Trophoblast cell (in vitro differentiated cells and primary cell): ENCODE measurements around the gene GRIN3A.

Experiments used
- DNase-seq, 2 donors: peaks; one replicate each; pipeline ENCODE4 v3.0.0-alpha.2; 2016
- H2AFZ ChIP-seq: 2 replicates; pipeline ENCODE4 v1.6.1; 2013; ENCODE audit warnings: low read length, moderate library complexity, mild to moderate bottlenecking; ENCODE audit not compliant: insufficient read depth, poor library complexity
- H2AK5ac ChIP-seq: 2 replicates; pipeline ENCODE4 v1.6.1; 2013; ENCODE audit warnings: mild to moderate bottlenecking, low read length
- H2BK120ac ChIP-seq: 2 replicates; pipeline ENCODE4 v1.6.1; 2013; ENCODE audit warnings: low read length, mild to moderate bottlenecking, moderate library complexity; ENCODE audit not compliant: insufficient read depth, poor library complexity
- H2BK12ac ChIP-seq: 2 replicates; pipeline ENCODE4 v1.6.1; 2013; ENCODE audit warnings: mild to moderate bottlenecking, low read length, moderate library complexity
- H2BK5ac ChIP-seq: 2 replicates; pipeline ENCODE4 v1.6.1; 2013; ENCODE audit warnings: low read length, low read depth, moderate library complexity, mild to moderate bottlenecking; ENCODE audit not compliant: poor library complexity
- H3K14ac ChIP-seq: 2 replicates; pipeline ENCODE4 v1.6.1; 2013; ENCODE audit warnings: mild to moderate bottlenecking, low read length
- H3K18ac ChIP-seq: 2 replicates; pipeline ENCODE4 v1.6.1; 2013; ENCODE audit warnings: mild to moderate bottlenecking, low read length
- H3K23ac ChIP-seq: 2 replicates; pipeline ENCODE4 v1.6.1; 2013; ENCODE audit warnings: low read length
- H3K27ac ChIP-seq: 2 replicates; pipeline ENCODE4 v1.5.1; 2013; ENCODE audit warnings: low read depth, mild to moderate bottlenecking, inconsistent platforms, low read length, moderate library complexity
- H3K27me3 ChIP-seq: 2 replicates; pipeline ENCODE4 v1.6.1; 2013; ENCODE audit warnings: inconsistent platforms, mild to moderate bottlenecking, low read length, moderate library complexity; ENCODE audit not compliant: insufficient read depth
- H3K36me3 ChIP-seq, 2 experiments: 1 replicate in 1 of 2; 2 replicates in 1 of 2; pipeline ENCODE4 v1.6.1; 2013; ENCODE audit warnings: low read length in 2 of 2, mild to moderate bottlenecking in 2 of 2, moderate library complexity in 1 of 2; ENCODE audit not compliant: insufficient read depth in 2 of 2, control insufficient read depth in 1 of 2
- H3K4ac ChIP-seq: 2 replicates; pipeline ENCODE4 v1.6.1; 2013; ENCODE audit warnings: low read depth, mild to moderate bottlenecking, low read length, moderate library complexity
- H3K4me1 ChIP-seq, 2 experiments: 1 replicate in 1 of 2; 2 replicates in 1 of 2; pipeline ENCODE4 v1.6.1; 2013; ENCODE audit warnings: low read length in 2 of 2, mild to moderate bottlenecking in 2 of 2, moderate library complexity in 1 of 2; ENCODE audit not compliant: insufficient read depth in 2 of 2, control insufficient read depth in 1 of 2
- H3K4me2 ChIP-seq: 2 replicates; pipeline ENCODE4 v1.6.1; 2013; ENCODE audit warnings: inconsistent platforms, mild to moderate bottlenecking, low read length, moderate library complexity
- H3K4me3 ChIP-seq: 2 replicates; pipeline ENCODE4 v1.5.1; 2013; ENCODE audit warnings: mild to moderate bottlenecking, low read depth, low read length, inconsistent platforms
- H3K79me1 ChIP-seq: one replicate; pipeline ENCODE4 v1.6.1; 2013; ENCODE audit warnings: low read length
- H3K79me2 ChIP-seq: 2 replicates; pipeline ENCODE4 v1.6.1; 2013; ENCODE audit warnings: low read length, mild to moderate bottlenecking; ENCODE audit not compliant: control insufficient read depth, insufficient read depth, poor library complexity
- H3K9ac ChIP-seq: 2 replicates; pipeline ENCODE4 v1.6.1; 2013; ENCODE audit warnings: mild to moderate bottlenecking, low read length
- H3K9me3 ChIP-seq: 2 replicates; pipeline ENCODE4 v1.6.1; 2013; ENCODE audit warnings: low read depth, mild to moderate bottlenecking, control low read depth, inconsistent platforms, low read length; ENCODE audit not compliant: insufficient read depth
- H4K12ac ChIP-seq: 2 replicates; pipeline ENCODE4 v1.6.1; 2013; ENCODE audit warnings: low read depth, mild to moderate bottlenecking, low read length, moderate library complexity
- H4K8ac ChIP-seq: 2 replicates; pipeline ENCODE4 v1.6.1; 2013; ENCODE audit warnings: low read depth, mild to moderate bottlenecking, low read length, moderate library complexity
- H4K91ac ChIP-seq: one replicate; pipeline ENCODE4 v1.6.1; 2013; ENCODE audit warnings: low read depth, mild to moderate bottlenecking, low read length, moderate library complexity
- WGBS: extraction: QIAGEN DNeasy Blood & Tissue Kit; methylation state at CpG from one replicate; pipeline ENCODE4 v1.1.7; 2013; ENCODE audit warnings: missing lambda C conversion rate; ENCODE audit not compliant: insufficient read length, insufficient coverage; ENCODE audit errors: extremely low coverage; 5-methylcytosine and 5-hydroxymethylcytosine counted together

The GRIN3A gene

DNA sequence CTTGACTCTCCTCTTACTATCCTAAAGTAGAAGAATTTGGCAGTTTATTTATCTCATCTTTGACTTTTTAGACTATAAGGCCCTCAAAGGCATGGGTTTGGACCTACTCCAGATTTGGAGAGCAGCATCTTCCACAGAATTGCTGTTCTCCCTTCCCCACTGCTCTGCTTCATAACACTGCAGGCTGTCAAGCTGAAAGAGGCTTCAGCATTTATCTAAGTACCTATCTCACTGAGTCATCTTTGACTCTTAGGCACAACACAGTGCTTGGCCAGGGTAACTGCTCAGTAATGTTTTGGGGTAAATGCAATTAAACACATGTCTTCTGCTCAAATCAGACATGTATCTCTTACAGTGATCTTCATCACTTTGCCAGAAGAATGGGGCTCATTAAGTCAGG, 60.6 kb downstream of the GRIN3A start:
- Histone ChIP-seq H3K79me2 (no peaks in the 10 kb centered on the region), H2BK12ac (no peak overlapping the region), H3K4me3 (no peak overlapping the region), H4K8ac (no peak overlapping the region), H4K12ac (no peak overlapping the region), H3K18ac (no peak overlapping the region), H3K27ac (no peak overlapping the region), H3K4me2 (no peak overlapping the region), H3K23ac (no peak overlapping the region), H3K36me3 (no peaks in the 10 kb centered on the region), H2AK5ac (no peak overlapping the region), H4K91ac (no peak overlapping the region), H3K4me1 (no peaks in the 10 kb centered on the region), H3K14ac (no peak overlapping the region), H2BK120ac (no peak overlapping the region), H3K9me3 (no peaks in the 10 kb centered on the region), H3K79me1 (no peaks in the 10 kb centered on the region), H3K4ac (no peak overlapping the region), H2AFZ (no peak overlapping the region), H3K27me3 (no peaks in the 10 kb centered on the region), H3K9ac (no peak overlapping the region), H2BK5ac (no peak overlapping the region)
- peak in 1 of 2 donors; percentile 7 for DNase-seq

DNA sequence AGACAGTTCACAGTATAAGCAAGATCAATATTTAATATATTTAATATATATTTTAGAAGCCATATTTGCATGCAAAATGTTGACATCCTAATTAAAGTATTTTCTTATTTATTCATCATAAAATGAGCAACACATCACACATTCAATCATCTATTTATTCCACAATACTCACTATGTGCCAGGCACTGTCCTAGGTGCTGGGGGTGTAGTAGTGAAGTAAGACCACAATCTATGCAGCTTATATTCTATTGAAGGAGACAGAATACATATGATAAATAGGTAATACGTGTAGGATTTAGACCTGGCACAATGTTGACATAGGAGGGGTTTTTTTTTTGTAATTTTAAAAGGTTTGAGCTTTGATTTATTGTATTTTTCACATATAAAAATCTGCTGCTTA, 63.1 kb downstream of the GRIN3A start:
- Histone ChIP-seq H3K79me2 (no peaks in the 10 kb centered on the region), H3K18ac (no peak overlapping the region), H3K27me3 (no peaks in the 10 kb centered on the region), H3K4me2 (no peak overlapping the region), H2BK5ac (no peak overlapping the region), H2AK5ac (no peak overlapping the region), H3K4me3 (no peak overlapping the region), H3K9me3 (no peaks in the 10 kb centered on the region), H3K27ac (no peak overlapping the region), H3K14ac (no peak overlapping the region), H3K23ac (no peak overlapping the region), H3K79me1 (no peaks in the 10 kb centered on the region), H4K8ac (no peak overlapping the region), H2BK120ac (no peak overlapping the region), H3K4ac (no peak overlapping the region), H3K36me3 (no peaks in the 10 kb centered on the region), H2BK12ac (no peak overlapping the region), H4K12ac (no peak overlapping the region), H3K4me1 (no peaks in the 10 kb centered on the region), H3K9ac (no peak overlapping the region), H4K91ac (no peak overlapping the region), H2AFZ (no peak overlapping the region)
- WGBS, result no CpG with 5 or more reads among the region's 1 CpG
- DNase-seq, result no peak

DNA sequence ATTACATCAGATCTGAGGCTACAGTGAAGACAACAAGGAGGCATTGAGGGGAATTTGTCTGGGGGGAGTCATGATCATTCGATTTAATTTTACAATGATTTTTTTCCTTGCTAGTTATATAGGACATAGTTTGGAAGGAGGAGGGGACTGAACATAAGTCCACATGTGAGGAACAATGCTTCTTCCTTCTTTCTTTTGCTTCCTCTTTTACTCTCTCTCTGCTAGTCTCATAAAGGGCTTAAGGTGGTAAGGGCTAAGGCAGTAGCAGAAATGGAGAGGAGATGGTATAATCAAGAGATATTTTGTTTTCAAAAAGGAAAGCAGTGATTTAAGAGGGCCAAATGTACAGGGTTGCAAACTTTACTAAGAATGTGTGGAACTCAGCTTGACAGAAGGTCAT, 64.3 kb downstream of the GRIN3A start:
- Histone ChIP-seq H3K18ac (no peak overlapping the region), H3K4me3 (no peak overlapping the region), H3K79me2 (no peaks in the 10 kb centered on the region), H3K4me1 (no peaks in the 10 kb centered on the region), H2BK12ac (no peak overlapping the region), H2BK5ac (no peak overlapping the region), H3K4ac (no peak overlapping the region), H3K27me3 (no peaks in the 10 kb centered on the region), H3K9me3 (no peaks in the 10 kb centered on the region), H3K79me1 (no peaks in the 10 kb centered on the region), H4K91ac (no peak overlapping the region), H2BK120ac (no peak overlapping the region), H2AK5ac (no peak overlapping the region), H3K4me2 (no peak overlapping the region), H3K23ac (no peak overlapping the region), H3K27ac (no peak overlapping the region), H4K12ac (no peak overlapping the region), H3K36me3 (no peaks in the 10 kb centered on the region), H2AFZ (no peak overlapping the region), H3K14ac (no peak overlapping the region), H3K9ac (no peak overlapping the region), H4K8ac (no peak overlapping the region)
- DNase-seq, result no peak
- no CpG with 5 or more reads among the region's 1 CpG for WGBS

DNA sequence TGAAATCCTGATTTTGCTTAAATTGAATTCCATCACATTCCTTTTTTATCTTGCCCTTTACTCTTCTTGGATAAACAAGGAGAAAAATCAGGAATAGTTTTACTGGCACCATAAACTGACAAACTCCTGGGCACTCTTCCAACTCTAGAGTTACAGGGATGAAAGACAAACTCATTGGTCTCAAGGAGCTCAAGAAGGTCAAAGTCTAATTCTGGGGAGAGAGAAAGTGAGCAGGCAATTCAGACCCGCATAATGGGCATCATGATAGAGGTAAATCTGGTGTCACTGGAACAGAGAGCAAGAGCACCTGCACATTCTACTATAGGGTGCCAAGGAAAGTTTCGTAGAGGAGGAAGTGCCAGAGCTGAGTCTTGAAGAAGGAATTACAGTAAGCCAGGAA, 64.8 kb downstream of the GRIN3A start:
- Histone ChIP-seq H2BK5ac (no peak overlapping the region), H3K27me3 (no peaks in the 10 kb centered on the region), H4K12ac (no peak overlapping the region), H3K14ac (no peak overlapping the region), H2BK12ac (no peak overlapping the region), H3K4me1 (no peaks in the 10 kb centered on the region), H4K8ac (no peak overlapping the region), H2AK5ac (no peak overlapping the region), H3K4ac (no peak overlapping the region), H3K4me2 (no peak overlapping the region), H2AFZ (no peak overlapping the region), H2BK120ac (no peak overlapping the region), H3K79me1 (no peaks in the 10 kb centered on the region), H3K79me2 (no peaks in the 10 kb centered on the region), H3K18ac (no peak overlapping the region), H3K9me3 (no peaks in the 10 kb centered on the region), H3K36me3 (no peaks in the 10 kb centered on the region), H3K23ac (no peak overlapping the region), H3K4me3 (no peak overlapping the region), H4K91ac (no peak overlapping the region), H3K9ac (no peak overlapping the region), H3K27ac (no peak overlapping the region)
- no CpG with 5 or more reads among the region's 2 CpGs for WGBS
- no peak for DNase-seq

DNA sequence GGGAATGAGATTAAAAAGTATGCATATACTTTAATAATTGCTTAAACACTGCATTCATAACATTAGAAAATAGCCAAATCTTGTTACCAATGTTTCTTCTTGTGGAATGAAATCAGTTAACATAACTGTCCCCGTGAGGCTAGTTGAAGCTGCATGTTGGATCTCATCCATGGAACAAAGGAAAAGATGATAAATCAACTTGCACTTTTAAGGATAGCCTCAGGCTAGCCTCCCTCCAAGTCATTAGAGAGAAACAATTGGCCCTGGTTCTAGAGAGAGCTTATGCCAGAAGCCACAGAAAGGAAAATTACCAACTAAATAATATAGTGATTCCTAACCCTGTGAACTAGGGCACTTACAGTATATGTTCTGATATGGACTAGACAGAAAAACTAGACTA, 66.9 kb downstream of the GRIN3A start:
- no peak for DNase-seq
- no peak overlapping the region for H3K9ac ChIP-seq
- H2BK5ac ChIP-seq, result no peak overlapping the region
- no peaks in the 10 kb centered on the region for H3K36me3 ChIP-seq
- H3K4me1 ChIP-seq, result no peaks in the 10 kb centered on the region
- no peaks in the 10 kb centered on the region for H3K79me1 ChIP-seq
- no peak overlapping the region for H4K8ac ChIP-seq
- H3K4me3 ChIP-seq, result no peak overlapping the region
- no peak overlapping the region for H3K4me2 ChIP-seq
- no peak overlapping the region for H2BK12ac ChIP-seq
- H3K79me2 ChIP-seq, result no peaks in the 10 kb centered on the region
- H4K12ac ChIP-seq, result no peak overlapping the region
- no peak overlapping the region for H3K14ac ChIP-seq
- no peak overlapping the region for H3K18ac ChIP-seq
- no peak overlapping the region for H2BK120ac ChIP-seq
- WGBS, result no CpG with 5 or more reads among the region's 1 CpG
- no peak overlapping the region for H4K91ac ChIP-seq
- H3K27me3 ChIP-seq, result no peaks in the 10 kb centered on the region
- no peak overlapping the region for H3K27ac ChIP-seq
- no peak overlapping the region for H2AK5ac ChIP-seq
- H3K4ac ChIP-seq, result no peak overlapping the region
- no peak overlapping the region for H3K23ac ChIP-seq
- H2AFZ ChIP-seq, result no peak overlapping the region
- H3K9me3 ChIP-seq, result no peaks in the 10 kb centered on the region
